Measurements from ENCODE around the gene SDK1. TPM values are rescaled to one million over a fixed set of nuclear protein-coding genes. Genes with fewer than 3 reads are reported as not detected.

The SDK1 gene
- total RNA-seq, 4 donors from 2014 or later = 1.3 to 5.0 (median 2.0) TPM

GRCh38 chr7:4189131-4189570, 888.1 kb downstream of the SDK1 start:
- intact Hi-C loops (cut with DNase I) = no loop called here
- no peak overlapping the region for H3K4me3 ChIP-seq (replicated peaks in 1 of 3)
- H3K27ac ChIP-seq = no peak overlapping the region

GRCh38 chr7:4190010-4190981, 889.2 kb downstream of the SDK1 start:
- no peak for DNase-seq
- H3K4me3 ChIP-seq (replicated peaks in 1 of 3) = no peak overlapping the region
- no peak overlapping the region for H3K27ac ChIP-seq
- TF ChIP-seq POLR2A (IDR thresholded peaks at IDR 0.05) = no peak
- TF ChIP-seq CTCF (IDR thresholded peaks at IDR 0.05) = no peak
- H3K36me3 ChIP-seq = no peaks in the 10 kb centered on the region
- WGBS, 2 donors = 84 to 87% methylated on average over 30 to 35 of the region's 37 CpGs
- H3K27me3 ChIP-seq = no peaks in the 10 kb centered on the region
- H3K4me1 ChIP-seq = no peaks in the 10 kb centered on the region
- intact Hi-C loops (cut with DNase I) = no loop called here
- H3K9me3 ChIP-seq = no peaks in the 10 kb centered on the region

More at GRCh38 chr7:4189131-4189570, 888.1 kb downstream of the SDK1 start:
- Histone ChIP-seq H3K27me3 (no peaks in the 10 kb centered on the region), H3K9me3 (no peaks in the 10 kb centered on the region), H3K4me1 (no peaks in the 10 kb centered on the region), H3K36me3 (no peaks in the 10 kb centered on the region)
- no peak for TF ChIP-seq CTCF (IDR thresholded peaks at IDR 0.05)
- no peak for TF ChIP-seq POLR2A (IDR thresholded peaks at IDR 0.05)
- DNase-seq = peak; percentile 23 to 30
- WGBS, 2 donors = 59 to 75% methylated on average over 13 to 14 of the region's 14 CpGs

GRCh38 chr7:4191046-4191445, 890.0 kb downstream of the SDK1 start:
- no peaks in the 10 kb centered on the region for H3K27me3 ChIP-seq
- intact Hi-C loops (cut with DNase I) = no loop called here
- H3K27ac ChIP-seq = no peak overlapping the region
- no peak overlapping the region for H3K4me3 ChIP-seq (replicated peaks in 1 of 3)
- no peaks in the 10 kb centered on the region for H3K9me3 ChIP-seq
- no peaks in the 10 kb centered on the region for H3K36me3 ChIP-seq
- TF ChIP-seq CTCF (IDR thresholded peaks at IDR 0.05) = no peak
- TF ChIP-seq POLR2A (IDR thresholded peaks at IDR 0.05) = no peak
- H3K4me1 ChIP-seq = no peaks in the 10 kb centered on the region
- 86 to 93% methylated on average over 18 to 19 of the region's 19 CpGs for WGBS, 2 donors
- DNase-seq = no peak

- 85 to 93% methylated on average over 11 to 13 of the region's 14 CpGs for WGBS, 2 donors
- DNase-seq = no peak
- no peaks in the 10 kb centered on the region for H3K36me3 ChIP-seq
- intact Hi-C loops (cut with DNase I) = no loop called here
- H3K27ac ChIP-seq = no peak overlapping the region
- TF ChIP-seq POLR2A (IDR thresholded peaks at IDR 0.05) = no peak
- no peak for TF ChIP-seq CTCF (IDR thresholded peaks at IDR 0.05)
- no peaks in the 10 kb centered on the region for H3K4me1 ChIP-seq
- no peaks in the 10 kb centered on the region for H3K27me3 ChIP-seq
- no peaks in the 10 kb centered on the region for H3K9me3 ChIP-seq
- H3K4me3 ChIP-seq (replicated peaks in 1 of 3) = no peak overlapping the region
Observed at GRCh38 chr7:4191525-4191924, 890.5 kb downstream of the SDK1 start.

GRCh38 chr7:4195660-4196059, 894.6 kb downstream of the SDK1 start:
- no peak overlapping the region for H3K27ac ChIP-seq
- 52 to 82% methylated on average over 6 to 7 of the region's 7 CpGs for WGBS, 2 donors
- H3K9me3 ChIP-seq = no peaks in the 10 kb centered on the region
- no peak for DNase-seq
- TF ChIP-seq CTCF (IDR thresholded peaks at IDR 0.05) (no peak), POLR2A (IDR thresholded peaks at IDR 0.05) (no peak)
- H3K36me3 ChIP-seq = no peaks in the 10 kb centered on the region
- no peaks in the 10 kb centered on the region for H3K4me1 ChIP-seq
- H3K27me3 ChIP-seq = no peaks in the 10 kb centered on the region
- no peak overlapping the region for H3K4me3 ChIP-seq (replicated peaks in 1 of 3)
- intact Hi-C loops (cut with DNase I) = no loop called here
